Measurements from ENCODE around the gene ATP1A4. TPM values are rescaled to one million over a fixed set of nuclear protein-coding genes. Genes with fewer than 3 reads are reported as not detected.

Gene ATP1A4
- total and polyA plus RNA-seq, 2 of the 13 experiments (the other 11 are each of a cell fraction or from before 2014, with no cell fraction given) = not detected

- no peak for TF ChIP-seq ZNF784 (CRISPR knock-in tag; IDR thresholded peaks at IDR 0.05; ENCODE audit: borderline replicate concordance)
- TF ChIP-seq NONO (IDR thresholded peaks at IDR 0.05) = no peak
- no peak for TF ChIP-seq NONO (CRISPR knock-in tag; conservative IDR thresholded peaks at IDR 0.05)
- TF ChIP-seq FOXP1 (IDR thresholded peaks at IDR 0.05) = peak; percentile 30; the same call in 1 of the 2 replicates
- no peak for TF ChIP-seq FOXP1 (CRISPR knock-in tag; IDR thresholded peaks at IDR 0.05)
- TF ChIP-seq KDM3A (CRISPR knock-in tag; IDR thresholded peaks at IDR 0.05; ENCODE audit: low read depth) = no peak
- TF ChIP-seq ZNF691 (CRISPR knock-in tag; IDR thresholded peaks at IDR 0.05; ENCODE audit: borderline replicate concordance, low read depth) = peak; percentile 8; the same call in 1 of the 2 replicates
- no peak for TF ChIP-seq MAZ (IDR thresholded peaks at IDR 0.05; ENCODE audit: borderline replicate concordance, low read depth, low read length)
- TF ChIP-seq MAZ (CRISPR knock-in tag; IDR thresholded peaks at IDR 0.05; ENCODE audit: low read depth) = no peak
- TF ChIP-seq SNRNP70 (IDR thresholded peaks at IDR 0.05; ENCODE audit: low read depth, low read length) = no peak
- TF ChIP-seq ZNF234 (CRISPR knock-in tag; conservative IDR thresholded peaks at IDR 0.05) = no peak
- no peak for TF ChIP-seq ZNF101 (CRISPR knock-in tag; IDR thresholded peaks at IDR 0.05; ENCODE audit: borderline replicate concordance, low read depth)
- TF ChIP-seq ZMYM2 (CRISPR knock-in tag; IDR thresholded peaks at IDR 0.05) = no peak
- TF ChIP-seq ZNF646 (CRISPR knock-in tag; IDR thresholded peaks at IDR 0.05) = peak; percentile 94
- TF ChIP-seq ZNF678 (CRISPR knock-in tag; IDR thresholded peaks at IDR 0.05) = 0 out of 2 replicates have a peak, but pooled peaks have one; percentile 28
- TF ChIP-seq IKZF1 (IDR thresholded peaks at IDR 0.05) = 0 out of 2 replicates have a peak, but pooled peaks have one; percentile 19
- no peak for TF ChIP-seq ZNF687 (CRISPR knock-in tag; IDR thresholded peaks at IDR 0.05)
Measured at GRCh38 chr1:160193832-160194736, 42.7 kb downstream of the ATP1A4 start (continued).

Measured in HepG2 (cell line).